Lower lobe of right lung (tissue), 2 donors: ENCODE data around the gene NSD1. TPM values are rescaled to one million over a fixed set of nuclear protein-coding genes. Genes with fewer than 3 reads are reported as not detected.
A peak's percentile ranks its signal among the peaks of the same experiment; 100 is the strongest.
"Not testable (repeated sequence)": the region's sequence is repeated elsewhere in the genome, so short reads cannot be mapped to it uniquely, and the experiment has no call there.

Experiments used
- ATAC-seq, 2 donors: fragments of 200-7000 bp; cut with Tn5 transposase; one replicate each; pipeline ENCODE4 v1.9.1; 2020 to 2022; ENCODE audit warnings: mild to moderate bottlenecking in 2 of 2, moderate library complexity in 2 of 2
- DNase-seq: peaks from one replicate; pipeline ENCODE4 v3.0.0-alpha.2; 2020
- H3K27ac ChIP-seq: fragments of 200-600 bp; one replicate; pipeline ENCODE4 v1.8.0; 2022
- H3K27me3 ChIP-seq: fragments of 200-600 bp; one replicate; pipeline ENCODE4 v1.8.0; 2022; ENCODE audit warnings: low read depth
- H3K36me3 ChIP-seq: fragments of 200-600 bp; one replicate; pipeline ENCODE4 v1.8.0; 2022; ENCODE audit warnings: mild to moderate bottlenecking
- H3K4me1 ChIP-seq: fragments of 200-600 bp; one replicate; pipeline ENCODE4 v1.8.0; 2022
- H3K4me3 ChIP-seq: fragments of 200-600 bp; one replicate; pipeline ENCODE4 v1.8.0; 2022; ENCODE audit warnings: mild to moderate bottlenecking
- H3K9me3 ChIP-seq: fragments of 200-600 bp; one replicate; pipeline ENCODE4 v1.8.0; 2022
- CTCF ChIP-seq: fragments of 200-600 bp; IDR thresholded peaks from one replicate; pipeline ENCODE4 v1.8.0; 2022; ENCODE audit warnings: antibody characterized with exemption, mild to moderate bottlenecking
- intact Hi-C: fragments of 100-400 bp; cut with DNase I; formaldehyde crosslinking; loops from one replicate; pipeline ENCODE4 v1.11.0; 2022
- total RNA-seq: library from RNA; stranded (reverse); fragmentation: NEBNext Ultra II Directional; extraction: Animal tissue kit (Norgen Biotek cat#: 25700); gene quantifications from one replicate; pipeline ENCODE4 v1.2.1, GENCODE V29; 2021
- donor health status: DM: no; HTN: yes; CAD: no; lungs with severe emphysema.

The NSD1 gene
- total RNA-seq, 1 donor from 2014 or later = 75.5 TPM

DNA sequence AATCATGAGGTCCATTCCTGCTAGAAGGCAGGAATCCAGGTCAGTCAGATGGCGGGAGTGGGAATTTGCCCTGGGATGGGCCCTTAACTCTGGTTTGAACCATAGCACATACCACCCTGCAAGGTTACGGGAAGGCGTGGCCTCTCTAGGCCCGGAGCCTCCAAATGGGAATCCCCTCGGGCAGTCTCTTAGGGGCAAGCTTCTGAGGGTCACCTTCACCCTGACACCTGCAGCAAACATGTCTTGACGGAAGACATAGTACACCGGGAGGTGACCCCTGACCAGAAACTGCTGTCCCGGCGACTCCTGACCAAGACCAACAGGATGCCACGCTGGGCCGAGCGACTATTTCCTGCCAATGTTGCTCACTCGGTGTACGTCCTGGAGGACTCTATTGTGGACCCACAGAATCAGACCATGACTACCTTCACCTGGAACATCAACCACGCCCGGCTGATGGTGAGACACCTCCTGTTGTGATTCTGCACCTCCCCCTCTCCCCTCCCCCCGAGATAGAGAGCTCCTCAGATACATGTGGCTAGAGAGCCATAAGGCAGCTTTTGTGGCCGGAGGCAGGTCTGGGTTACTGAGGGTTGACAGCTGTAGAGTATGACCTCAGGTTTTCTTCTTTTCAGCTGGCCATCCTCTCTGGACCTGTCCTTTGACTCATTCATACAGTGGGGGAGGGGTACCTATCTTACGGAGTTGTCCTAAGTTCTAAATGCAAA, 171.0 kb downstream of the NSD1 start:
- Histone ChIP-seq H3K9me3 (no peaks in the 10 kb centered on the region), H3K4me3 (peak overlapping the region; percentile 100), H3K27ac (peak overlapping the region; percentile 91), H3K27me3 (no peaks in the 10 kb centered on the region), H3K36me3 (peaks cover 38% of the 10 kb centered on the region), H3K4me1 (peaks cover 78% of the 10 kb centered on the region)
- no peak for TF ChIP-seq CTCF
- no peak for DNase-seq
- intact Hi-C loops = no loop called here
- ATAC-seq = no peak

DNA sequence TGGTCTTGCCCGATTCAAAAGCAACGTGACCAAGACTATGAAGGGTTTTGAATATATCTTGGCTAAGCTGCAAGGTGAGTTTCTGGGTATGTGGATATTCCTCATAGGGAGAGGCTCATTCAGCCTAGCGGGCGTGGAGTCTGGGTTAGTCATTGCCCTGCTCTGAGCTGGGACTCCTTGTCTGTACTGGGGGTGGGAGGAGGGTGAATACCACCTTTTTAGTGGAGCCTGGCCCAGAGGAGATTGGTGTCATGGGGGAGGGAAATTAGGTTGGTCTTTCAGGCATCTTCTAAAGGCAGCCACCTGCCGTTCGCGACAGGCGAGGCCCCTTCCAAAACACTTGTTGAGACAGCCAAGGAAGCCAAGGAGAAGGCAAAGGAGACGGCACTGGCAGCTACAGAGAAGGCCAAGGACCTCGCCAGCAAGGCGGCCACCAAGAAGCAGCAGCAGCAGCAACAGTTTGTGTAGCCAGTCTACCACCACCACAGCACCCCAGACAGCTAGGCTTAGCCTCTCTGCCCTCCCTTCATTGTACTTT, 172.6 kb downstream of the NSD1 start:
- intact Hi-C loops, ATAC-seq, H3K9me3 ChIP-seq, DNase-seq, H3K27me3 ChIP-seq: not testable (repeated sequence)
- Histone ChIP-seq H3K4me3 (peak overlapping the region; percentile 14), H3K27ac (peak overlapping the region; percentile 49), H3K4me1 (peaks cover 77% of the 10 kb centered on the region), H3K36me3 (peaks cover 38% of the 10 kb centered on the region)

- Histone ChIP-seq H3K4me1 (peaks cover 77% of the 10 kb centered on the region), H3K36me3 (peaks cover 31% of the 10 kb centered on the region), H3K9me3 (no peaks in the 10 kb centered on the region), H3K27ac (peak overlapping the region; percentile 76), H3K4me3 (peak overlapping the region; percentile 15), H3K27me3 (no peaks in the 10 kb centered on the region)
- intact Hi-C loops = no loop called here
- TF ChIP-seq CTCF = peak; percentile 23
- ATAC-seq (peak in 1 of 2 donors; percentile 18), DNase-seq (no peak)
Observed at GRCh38 chr5:177306674-177307543, 173.3 kb downstream of the NSD1 start.

GRCh38 chr5:177307544-177308363, 174.2 kb downstream of the NSD1 start:
- Histone ChIP-seq H3K36me3 (peaks cover 30% of the 10 kb centered on the region), H3K9me3 (no peaks in the 10 kb centered on the region), H3K4me1 (peaks cover 77% of the 10 kb centered on the region), H3K4me3 (peak overlapping the region; percentile 15), H3K27ac (peak overlapping the region; percentile 76), H3K27me3 (no peaks in the 10 kb centered on the region)
- intact Hi-C loops = no loop called here
- no peak for ATAC-seq
- TF ChIP-seq CTCF = no peak
- DNase-seq = peak; percentile 61

GRCh38 chr5:177308740-177309139, 175.2 kb downstream of the NSD1 start:
- Histone ChIP-seq H3K4me1 (peaks cover 77% of the 10 kb centered on the region), H3K9me3 (no peaks in the 10 kb centered on the region), H3K27me3 (no peaks in the 10 kb centered on the region), H3K27ac (peak overlapping the region; percentile 31), H3K36me3 (peaks cover 30% of the 10 kb centered on the region), H3K4me3 (no peak overlapping the region)
- TF ChIP-seq CTCF = no peak
- DNase-seq (no peak), ATAC-seq (no peak)
- intact Hi-C loops = no loop called here
